Endometrial microvascular endothelial cells (primary cell): ENCODE measurements around the gene PI4KA. TPM values are rescaled to one million over a fixed set of nuclear protein-coding genes. Genes with fewer than 3 reads are reported as not detected.

Source experiments
- in situ Hi-C: cut with HindIII; loops from 2 replicates; pipeline ENCODE4 v1.10.0; 2017; ENCODE audit warnings: low sequenced_read_pairs, low pct_unique_long_range_greater_than_20kb; ENCODE audit errors: inconsistent ontology term
- total RNA-seq: library from RNA; depleted of rRNA; stranded (reverse); fragments of >200 nt; gene quantifications from one replicate; pipeline ENCODE4 v1.2.3, GENCODE V29; 2015; ENCODE audit errors: inconsistent ontology term

The PI4KA gene
- total RNA-seq, 1 donor from 2014 or later, result 52.4 TPM

- in situ Hi-C loops, result no loop called here
Measured at GRCh38 chr22:20804650-20805049, 54.0 kb downstream of the PI4KA start.

DNA sequence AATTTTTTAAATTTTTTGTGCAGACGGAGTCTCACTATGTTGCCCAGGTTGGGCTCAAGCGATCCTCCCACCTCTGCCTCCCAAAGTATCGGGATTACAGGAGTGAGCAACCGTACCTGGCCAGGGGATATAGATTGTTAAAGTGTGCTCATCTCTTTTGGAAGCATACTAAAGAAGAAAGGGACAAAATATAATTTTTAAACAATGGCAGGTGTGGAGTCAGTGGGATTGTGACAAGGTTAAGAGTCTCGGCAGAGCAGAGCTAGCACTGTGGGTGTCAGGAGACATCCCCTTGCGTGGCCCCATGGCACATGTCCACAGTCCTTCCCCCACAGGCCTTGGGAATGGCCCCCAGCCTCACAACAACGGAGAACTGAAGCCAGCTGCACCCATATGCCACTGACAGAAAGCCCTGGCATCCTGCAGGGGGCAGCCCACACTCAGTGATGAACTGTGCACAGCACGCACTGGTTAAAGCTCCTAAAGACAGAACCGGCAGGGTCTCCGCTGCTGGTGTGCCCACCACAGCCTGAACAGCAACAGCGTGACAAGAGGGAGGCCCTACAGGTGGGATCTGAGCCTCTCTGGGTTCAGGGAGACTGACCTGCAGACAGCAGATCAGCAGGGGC lies 54.8 kb downstream of the PI4KA start:
- in situ Hi-C loops, result no loop called here

- in situ Hi-C loops, result no loop called here
Measured at GRCh38 chr22:20802922-20803553, 55.6 kb downstream of the PI4KA start.

DNA sequence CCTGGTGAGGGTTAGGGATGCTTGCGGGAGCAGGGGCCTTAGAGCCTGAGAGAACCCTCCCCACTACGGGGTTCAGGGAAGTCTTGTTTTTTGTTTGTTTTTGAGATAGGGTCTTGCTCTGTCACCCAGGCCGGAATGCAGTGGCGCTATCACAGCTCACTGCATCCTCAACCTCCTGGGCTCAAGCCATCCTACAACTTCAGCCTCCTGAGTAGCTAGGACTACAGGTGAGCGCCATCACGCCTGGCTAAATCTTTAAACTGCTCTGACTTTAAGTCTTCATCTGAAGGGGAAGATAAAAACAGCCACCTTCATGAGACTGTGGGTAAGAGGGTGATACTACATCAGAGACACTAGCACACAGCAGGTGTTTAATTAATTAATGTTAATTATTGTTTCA lies 56.2 kb downstream of the PI4KA start:
- in situ Hi-C loops, result no loop called here

DNA sequence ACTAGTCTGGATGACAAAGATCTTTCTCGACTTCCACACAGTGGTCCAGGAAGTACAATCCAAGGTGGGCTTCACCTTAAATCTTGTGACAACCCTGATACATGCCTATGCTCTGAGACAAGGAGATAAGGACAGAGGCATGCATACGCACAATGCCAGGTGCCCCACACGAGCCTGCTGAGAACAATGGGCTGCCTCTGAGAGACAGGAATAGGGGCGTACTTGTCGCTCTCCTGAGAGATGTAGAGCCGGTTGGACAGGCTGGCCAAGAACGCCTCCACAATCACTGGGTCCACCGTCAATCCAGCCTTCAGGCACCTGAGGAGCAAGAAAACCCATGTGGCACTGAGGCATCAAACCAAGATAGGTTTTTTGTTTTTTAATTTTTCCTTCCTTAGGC lies 59.2 kb downstream of the PI4KA start:
- in situ Hi-C loops, result no loop called here

DNA sequence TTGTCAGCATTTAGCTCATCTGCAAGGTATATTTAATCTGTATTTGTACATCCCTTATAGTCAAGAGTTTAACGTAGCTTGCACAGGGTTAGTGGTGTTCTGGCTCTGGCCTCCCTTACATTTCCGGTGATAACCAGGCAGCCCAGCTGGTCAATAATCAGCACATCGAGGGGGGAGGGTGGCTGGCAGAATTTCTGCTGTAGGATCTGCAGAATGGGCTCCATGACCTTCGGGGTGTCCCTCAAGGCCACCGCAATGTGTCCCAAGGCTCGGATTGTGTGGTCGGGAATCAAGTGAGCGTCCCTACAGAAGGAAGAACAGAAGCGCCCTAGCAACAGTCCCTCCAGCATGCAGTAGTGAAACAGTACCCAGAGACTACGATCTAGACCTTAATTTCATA lies 59.6 kb downstream of the PI4KA start:
- in situ Hi-C loops, result no loop called here

- in situ Hi-C loops, result no loop called here
Measured at GRCh38 chr22:20798218-20798617, 60.4 kb downstream of the PI4KA start.

GRCh38 chr22:20796731-20797130 lies 61.9 kb downstream of the PI4KA start:
- in situ Hi-C loops, result no loop called here

GRCh38 chr22:20794650-20795413 lies 63.8 kb downstream of the PI4KA start:
- in situ Hi-C loops, result no loop called here

GRCh38 chr22:20793748-20794649 lies 64.6 kb downstream of the PI4KA start:
- in situ Hi-C loops, result no loop called here

DNA sequence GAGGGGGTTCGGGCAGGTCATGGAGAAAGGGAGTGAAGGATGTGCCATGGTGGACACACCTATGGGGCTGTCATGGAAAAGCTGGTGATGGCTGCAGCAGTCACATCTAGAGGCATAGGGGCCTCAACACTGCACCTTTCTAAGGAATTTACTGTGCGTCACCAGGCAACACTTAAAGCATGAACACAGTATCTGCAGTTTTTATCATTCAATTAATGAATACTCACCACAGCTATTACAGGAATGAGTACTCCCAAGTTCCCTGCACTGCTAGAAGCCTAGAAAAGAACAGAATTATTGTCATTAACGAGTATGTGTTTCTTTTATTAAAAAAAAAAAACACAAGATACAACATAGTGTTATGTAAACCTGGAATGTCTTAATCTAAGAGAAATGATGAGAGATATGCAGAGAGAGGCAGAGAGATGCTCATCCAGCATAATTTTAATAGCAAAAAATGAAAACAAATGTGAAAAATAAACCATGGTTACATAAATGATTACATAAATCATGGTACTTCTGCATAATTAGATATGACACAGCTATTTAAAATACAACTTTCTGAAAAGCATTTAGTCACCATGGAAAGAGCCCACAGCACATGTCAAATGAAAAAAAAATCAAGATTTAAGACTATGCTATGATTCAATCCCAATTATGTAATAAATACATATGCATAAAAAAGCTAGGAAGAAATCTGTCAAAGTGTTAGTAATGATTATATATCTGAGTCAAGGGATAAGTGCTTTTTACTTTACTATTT lies 65.5 kb downstream of the PI4KA start:
- in situ Hi-C loops, result no loop called here

DNA sequence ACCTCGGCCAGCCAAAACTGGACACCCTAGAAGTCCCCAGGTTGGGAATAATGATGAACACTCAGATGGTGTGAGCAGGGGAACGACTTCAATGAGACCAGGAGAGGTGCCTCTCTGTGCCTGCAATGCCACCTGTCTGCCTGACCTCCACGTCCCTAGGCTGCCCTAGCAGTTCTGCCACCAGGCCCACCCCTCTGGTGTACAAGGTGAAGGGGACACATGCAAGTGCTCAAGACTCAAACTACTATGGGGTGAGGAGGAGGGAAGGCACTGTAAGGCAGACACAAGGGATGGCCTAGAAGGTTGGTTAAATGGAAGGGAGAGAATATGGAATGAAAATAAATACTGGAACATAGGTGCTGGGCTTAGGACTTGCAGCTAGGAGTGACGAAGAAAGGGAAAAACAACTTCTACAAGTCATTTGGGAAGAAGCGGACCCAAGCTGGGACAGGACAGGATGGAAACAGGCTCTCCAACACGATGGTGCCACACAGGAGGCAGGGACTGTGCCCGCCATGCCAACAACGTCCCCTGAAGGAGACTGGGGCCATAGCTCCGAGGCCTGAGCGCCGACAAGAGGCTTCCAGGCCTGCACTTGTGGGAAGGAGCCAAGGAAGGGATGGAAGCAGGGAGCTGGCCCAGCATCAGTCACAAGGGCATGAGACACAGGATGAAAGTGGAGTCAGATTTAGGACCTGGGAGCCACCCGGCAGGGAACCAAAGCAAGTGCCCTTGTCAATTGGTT lies 66.2 kb downstream of the PI4KA start:
- in situ Hi-C loops, result no loop called here

GRCh38 chr22:20788627-20789344 lies 69.8 kb downstream of the PI4KA start:
- in situ Hi-C loops, result no loop called here

DNA sequence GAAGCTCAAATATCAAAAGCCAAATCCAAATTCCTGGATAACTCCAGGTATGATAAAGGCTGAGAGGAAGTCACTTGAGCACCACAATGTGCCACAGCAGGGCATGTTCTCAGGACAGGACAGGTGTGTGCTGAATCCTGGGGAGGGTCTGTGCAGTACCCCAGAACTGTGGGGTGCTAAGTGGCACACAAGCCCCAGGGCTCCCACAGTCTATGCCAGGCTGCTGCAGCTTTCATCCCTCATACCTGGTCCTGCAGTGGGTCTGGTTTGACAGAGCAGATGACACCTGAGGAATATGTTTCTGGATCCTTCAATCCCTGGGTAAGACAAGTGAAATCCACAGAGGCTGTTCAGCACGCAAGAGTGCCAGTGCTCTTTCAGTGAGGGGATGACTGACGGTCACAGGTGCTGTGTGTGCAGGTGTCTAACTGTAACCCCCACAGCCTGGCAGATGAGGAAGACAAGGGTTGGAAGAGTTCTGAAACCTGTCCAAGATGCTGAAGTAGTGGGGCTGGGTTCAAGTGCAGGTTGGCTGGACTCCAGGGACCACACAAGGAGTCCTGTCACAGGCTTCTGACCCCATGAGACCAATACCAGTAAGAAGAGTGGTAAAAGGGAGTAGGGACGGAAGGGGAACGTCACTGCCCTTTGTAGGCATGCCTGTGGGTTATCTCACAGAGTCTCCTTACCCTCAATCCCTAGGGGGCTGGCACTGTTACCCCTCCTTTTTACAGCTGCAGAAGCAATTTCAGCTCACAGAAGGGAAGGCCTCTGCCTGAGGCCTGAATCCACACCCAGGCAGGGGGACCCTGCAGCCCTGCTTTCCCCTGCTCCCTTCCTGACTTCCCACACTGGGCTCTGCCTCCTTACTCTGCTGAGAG lies 70.6 kb downstream of the PI4KA start:
- in situ Hi-C loops, result no loop called here

GRCh38 chr22:20787223-20787622 lies 71.4 kb downstream of the PI4KA start:
- in situ Hi-C loops, result no loop called here

GRCh38 chr22:20786536-20786979 lies 72.1 kb downstream of the PI4KA start:
- in situ Hi-C loops, result no loop called here
